Panc1 (cell line): ENCODE data around the gene GOLGA1. TPM values are rescaled to one million over a fixed set of nuclear protein-coding genes. Genes with fewer than 3 reads are reported as not detected.
A peak's percentile ranks its signal among the peaks of the same experiment; 100 is the strongest.

Experiments used
- ATAC-seq: fragments of 200-7000 bp; cut with Tn5 transposase; 2 replicates; pipeline ENCODE4 v1.9.1; 2020; ENCODE audit warnings: mild to moderate bottlenecking, moderate library complexity
- BruUV-seq: library from RNA; stranded (reverse); fragments of 400-500 nt; replicated peaks from 2 replicates; lab custom pipeline; 2021; lab: Mats Ljungman, UMichigan
- CTCF ChIA-PET: fragments of 300-600 bp; sonication (Branson Sonifier 250); formaldehyde crosslinking; loops from one replicate; lab custom pipeline; 2022; ENCODE audit warnings: antibody characterized with exemption; lab: Charles Lee
- POLR2A ChIA-PET: fragments of 300-600 bp; sonication (Branson Sonifier 250); formaldehyde crosslinking; loops from one replicate; lab custom pipeline; 2022; ENCODE audit warnings: antibody characterized with exemption; lab: Charles Lee
- DNase-seq: peaks from one replicate; pipeline ENCODE4 v3.0.0-alpha.2; 2010; ENCODE audit warnings: low read depth, low spot score
- H3K27ac ChIP-seq: 2 replicates; pipeline ENCODE4 v1.5.1; 2011; ENCODE audit warnings: mild to moderate bottlenecking, low read length, inconsistent platforms
- H3K27me3 ChIP-seq: fragments of 200-500 bp; sonication (Bioruptor generic); 2 replicates; pipeline ENCODE4 v1.6.0; 2014; ENCODE audit warnings: low read length, inconsistent platforms; ENCODE audit not compliant: control insufficient read depth, insufficient read depth
- H3K36me3 ChIP-seq: fragments of 200-500 bp; sonication (Bioruptor generic); 2 replicates; pipeline ENCODE4 v1.5.1; 2014; ENCODE audit warnings: inconsistent platforms, mild to moderate bottlenecking, low read length, moderate library complexity; ENCODE audit not compliant: control insufficient read depth, insufficient read depth
- H3K4me1 ChIP-seq: 2 replicates; pipeline ENCODE4 v1.5.1; 2011; ENCODE audit warnings: inconsistent platforms, mild to moderate bottlenecking, low read length, moderate library complexity; ENCODE audit not compliant: control insufficient read depth, insufficient read depth
- H3K4me3 ChIP-seq, 2 experiments: 2 replicates each; pipeline ENCODE4 v1.5.1; 2011 to 2012; ENCODE audit warnings: low read depth in 2 of 2, low read length in 2 of 2, mild to moderate bottlenecking in 2 of 2, inconsistent platforms in 1 of 2, moderate library complexity in 1 of 2
- H3K9me3 ChIP-seq: fragments of 200-500 bp; sonication (Bioruptor generic); 2 replicates; pipeline ENCODE4 v1.5.1; 2014; ENCODE audit warnings: low read depth, mild to moderate bottlenecking, inconsistent platforms, low read length, moderate library complexity; ENCODE audit not compliant: control insufficient read depth, insufficient read depth
- CTCF ChIP-seq: fragments of 450-650 bp; IDR thresholded peaks from 2 replicates; pipeline ENCODE4 v1.5.1; 2017; ENCODE audit warnings: mild to moderate bottlenecking
- POLR2AphosphoS5 ChIP-seq: IDR thresholded peaks from 2 replicates; pipeline ENCODE4 v1.6.1; 2012; ENCODE audit warnings: mild to moderate bottlenecking, low read depth, low read length, moderate library complexity
- REST ChIP-seq, 2 experiments: IDR thresholded peaks; 2 replicates each; pipeline ENCODE4 v1.6.1; 2011 to 2012; ENCODE audit warnings: low read depth in 2 of 2, control low read depth in 1 of 2, low read length in 1 of 2, mild to moderate bottlenecking in 1 of 2, moderate library complexity in 1 of 2; ENCODE audit not compliant: insufficient read depth in 1 of 2
- SIN3A ChIP-seq: IDR thresholded peaks from 2 replicates; pipeline ENCODE4 v1.6.1; 2012; ENCODE audit warnings: low read depth, mild to moderate bottlenecking, low read length, moderate library complexity, borderline replicate concordance; ENCODE audit not compliant: insufficient read depth
- TCF7L2 ChIP-seq: IDR thresholded peaks from 2 replicates; pipeline ENCODE4 v1.6.1; 2011; ENCODE audit warnings: mild to moderate bottlenecking, low read depth, low read length, inconsistent platforms
- in situ Hi-C: cut with HindIII; loops from 2 replicates; pipeline ENCODE4 v1.10.0; 2016; ENCODE audit warnings: low sequenced_read_pairs, low pct_unique_long_range_greater_than_20kb
- intact Hi-C: fragments of 100-400 bp; cut with micrococcal nuclease; formaldehyde crosslinking; loops from one replicate; pipeline ENCODE4 v1.10.0; 2022; ENCODE audit not compliant: unreplicated experiment
- total RNA-seq: library from RNA; stranded (reverse); gene quantifications from one replicate; pipeline ENCODE4 v1.2.1, GENCODE V29; 2021; ENCODE audit not compliant: unreplicated experiment

The GOLGA1 gene
- total RNA-seq, 1 experiment from 2014 or later = 15.5 TPM

GRCh38 chr9:124894035-124894740 is 46.7 kb downstream of the GOLGA1 start:
- ChIA-PET POLR2A (interaction anchor here (0.7 kb wide), 1 partner anchor 32 kb away, joined by 6 read pairs; no protein-coding TSS in a partner anchor), CTCF (interaction anchor here (0.7 kb wide), 1 partner anchor 32 kb away, joined by 3 read pairs; no protein-coding TSS in a partner anchor)
- no peak for DNase-seq
- BruUV-seq = no TSS peak
- Histone ChIP-seq H3K27me3 (no peaks in the 10 kb centered on the region), H3K9me3 (no peaks in the 10 kb centered on the region), H3K4me1 (no peaks in the 10 kb centered on the region), H3K4me3 (no peak overlapping the region), H3K27ac (no peak overlapping the region), H3K36me3 (peaks cover 2% of the 10 kb centered on the region; the same call in 1 of the 2 replicates)
- ATAC-seq = peak; percentile 34; the same call in 1 of the 2 replicates
- in situ Hi-C loops (no loop called here), intact Hi-C loops (no loop called here)
- no peak for TF ChIP-seq SIN3A
- no peak for TF ChIP-seq TCF7L2

- POLR2A ChIA-PET = no interaction called here
- H3K27me3 ChIP-seq = no peaks in the 10 kb centered on the region
- intact Hi-C loops (no loop called here), in situ Hi-C loops (no loop called here)
- TF ChIP-seq POLR2AphosphoS5 = no peak
- no peak overlapping the region for H3K27ac ChIP-seq
- no peaks in the 10 kb centered on the region for H3K4me1 ChIP-seq
- no peak overlapping the region for H3K4me3 ChIP-seq
- CTCF ChIA-PET = no interaction called here
- peaks cover 2% of the 10 kb centered on the region; the same call in 1 of the 2 replicates for H3K36me3 ChIP-seq
- DNase-seq = no peak
- ATAC-seq = no peak
- BruUV-seq = no TSS peak
- H3K9me3 ChIP-seq = no peaks in the 10 kb centered on the region
Measured at GRCh38 chr9:124890179-124890578, 50.7 kb downstream of the GOLGA1 start.

GRCh38 chr9:124889006-124889405 is 51.9 kb downstream of the GOLGA1 start:
- Histone ChIP-seq H3K36me3 (peaks cover 2% of the 10 kb centered on the region; the same call in 1 of the 2 replicates), H3K4me1 (no peaks in the 10 kb centered on the region), H3K27ac (no peak overlapping the region), H3K27me3 (no peaks in the 10 kb centered on the region), H3K4me3 (no peak overlapping the region), H3K9me3 (no peaks in the 10 kb centered on the region)
- ATAC-seq (no peak), DNase-seq (no peak)
- TF ChIP-seq TCF7L2 (no peak), REST (IDR thresholded peaks at IDR 0.05; ENCODE audit: insufficient read depth in 1 of 2, low read depth in 2 of 2, low read length in 1 of 2) (no peak), POLR2AphosphoS5 (no peak), CTCF (no peak), SIN3A (no peak)
- intact Hi-C loops (no loop called here), in situ Hi-C loops (no loop called here)
- CTCF ChIA-PET = no interaction called here
- BruUV-seq = no TSS peak
- POLR2A ChIA-PET = interaction anchor here (0.6 kb wide), 1 partner anchor 11 kb away, joined by 3 read pairs; no protein-coding TSS in a partner anchor
